CD14-positive monocyte (primary cell): Measurements from ENCODE around the gene HSFX2. TPM values are rescaled to one million over a fixed set of nuclear protein-coding genes. Genes with fewer than 3 reads are reported as not detected.
"Not testable (repeated sequence)": the region's sequence is repeated elsewhere in the genome, so short reads cannot be mapped to it uniquely, and the experiment has no call there.

Source experiments
- DNase-seq, 3 donors: peaks; one replicate each; pipeline ENCODE4 v3.0.0-alpha.2; 2011 to 2022
- H2AFZ ChIP-seq: 2 replicates; pipeline ENCODE4 v1.6.0; 2012; ENCODE audit warnings: mild to moderate bottlenecking, low read depth, low read length, inconsistent platforms; ENCODE audit not compliant: insufficient read depth, poor library complexity, severe bottlenecking
- H3K27ac ChIP-seq, 2 donors: 1 replicate in 1 of 2; 2 replicates in 1 of 2; pipeline ENCODE4 v1.5.1; 2012 to 2013; ENCODE audit warnings: low read length in 2 of 2, control low read depth in 1 of 2, inconsistent platforms in 1 of 2, low read depth in 1 of 2, mild to moderate bottlenecking in 1 of 2
- H3K27me3 ChIP-seq, 2 donors: one replicate each; pipeline versions ENCODE4 v1.6.0 to v1.6.1; 2011 to 2013; ENCODE audit warnings: low read length in 2 of 2; ENCODE audit not compliant: control insufficient read depth in 2 of 2, insufficient read depth in 2 of 2
- H3K36me3 ChIP-seq, 2 donors: replicated peaks in 1 of 2; 1 replicate in 1 of 2; 2 replicates in 1 of 2; pipeline versions ENCODE4 v1.5.1 to v1.6.1; 2012 to 2013; ENCODE audit warnings: low read length in 2 of 2, control low read depth in 1 of 2, inconsistent platforms in 1 of 2, mild to moderate bottlenecking in 1 of 2; ENCODE audit not compliant: insufficient read depth in 2 of 2, control insufficient read depth in 1 of 2
- H3K4me1 ChIP-seq, 2 donors: 1 replicate in 1 of 2; 2 replicates in 1 of 2; pipeline versions ENCODE4 v1.5.1 to v1.6.1; 2012 to 2013; ENCODE audit warnings: low read length in 2 of 2, control low read depth in 1 of 2, inconsistent platforms in 1 of 2, mild to moderate bottlenecking in 1 of 2, moderate library complexity in 1 of 2; ENCODE audit not compliant: insufficient read depth in 2 of 2, control insufficient read depth in 1 of 2
- H3K4me2 ChIP-seq: replicated peaks from 2 replicates; pipeline ENCODE3; 2012; ENCODE audit warnings: low read length, moderate library complexity, mild to moderate bottlenecking; ENCODE audit not compliant: poor library complexity, severe bottlenecking; ENCODE audit errors: extremely low read depth
- H3K4me3 ChIP-seq, 3 experiments: fragments of 200-600 bp in 1 of 3; sonication (generic) in 1 of 3; replicated peaks in 1 of 3; 1 replicate in 2 of 3; 2 replicates in 1 of 3; pipeline ENCODE4 v1.5.1; 2011 to 2013; ENCODE audit warnings: low read length in 3 of 3, mild to moderate bottlenecking in 3 of 3, control low read depth in 2 of 3, low read depth in 2 of 3, inconsistent platforms in 1 of 3, moderate library complexity in 1 of 3
- H3K79me2 ChIP-seq: 2 replicates; pipeline ENCODE4 v1.6.0; 2012; ENCODE audit warnings: mild to moderate bottlenecking, control low read depth, inconsistent platforms, low read length, moderate library complexity; ENCODE audit not compliant: insufficient read depth
- H3K9ac ChIP-seq: 2 replicates; pipeline ENCODE4 v1.6.0; 2017; ENCODE audit warnings: low read length, mild to moderate bottlenecking; ENCODE audit not compliant: insufficient read depth, poor library complexity, severe bottlenecking
- H3K9me3 ChIP-seq, 2 donors: replicated peaks in 1 of 2; 1 replicate in 1 of 2; 2 replicates in 1 of 2; pipeline versions ENCODE4 v1.5.1 to v1.6.1; 2012 to 2013; ENCODE audit warnings: low read length in 2 of 2, control low read depth in 1 of 2; ENCODE audit not compliant: control insufficient read depth in 1 of 2, insufficient read depth in 1 of 2
- H4K20me1 ChIP-seq: 2 replicates; pipeline ENCODE4 v1.6.0; 2012; ENCODE audit warnings: mild to moderate bottlenecking, low read length, control low read depth, moderate library complexity; ENCODE audit not compliant: insufficient read depth
- H3K27ac Mint-ChIP-seq, 7 donors: one replicate each; pipeline ENCODE4 v1.8.0; 2020; ENCODE audit warnings: mild to moderate bottlenecking in 7 of 7, mixed read lengths in 7 of 7, moderate library complexity in 6 of 7, inconsistent platforms in 2 of 7
- H3K27me3 Mint-ChIP-seq, 3 donors: one replicate each; pipeline ENCODE4 v1.8.0; 2021 to 2022; ENCODE audit warnings: low read depth in 3 of 3, mild to moderate bottlenecking in 3 of 3, mixed read lengths in 3 of 3, moderate library complexity in 3 of 3, inconsistent platforms in 1 of 3
- H3K36me3 Mint-ChIP-seq, 2 donors: one replicate each; pipeline ENCODE4 v1.8.0; 2020; ENCODE audit warnings: mixed read lengths in 2 of 2, inconsistent platforms in 1 of 2, mild to moderate bottlenecking in 1 of 2
- H3K4me1 Mint-ChIP-seq: one replicate; pipeline ENCODE4 v1.8.0; 2020; ENCODE audit warnings: mild to moderate bottlenecking, mixed read lengths
- H3K4me3 Mint-ChIP-seq, 2 donors: one replicate each; pipeline ENCODE4 v1.8.0; 2020; ENCODE audit warnings: mild to moderate bottlenecking in 2 of 2, mixed read lengths in 2 of 2, moderate library complexity in 1 of 2
- H3K9me3 Mint-ChIP-seq, 7 donors: one replicate each; pipeline ENCODE4 v1.8.0; 2020 to 2022; ENCODE audit warnings: mixed read lengths in 7 of 7, mild to moderate bottlenecking in 6 of 7, moderate library complexity in 6 of 7, inconsistent platforms in 2 of 7
- WGBS: methylation state at CpG from one replicate; pipeline ENCODE4 v1.1.5; 2013; ENCODE audit warnings: missing lambda C conversion rate; ENCODE audit not compliant: insufficient coverage; 5-methylcytosine and 5-hydroxymethylcytosine counted together
- intact Hi-C, 2 donors: fragments of 100-400 bp; cut with micrococcal nuclease; formaldehyde crosslinking; loops; one replicate each; pipeline versions ENCODE4 v1.15.0 to v1.15.1; 2023
- polyA minus RNA-seq: library from RNA; depleted of rRNA, polyadenylated mRNA; stranded (reverse); fragments of >200 nt; gene quantifications from 2 replicates; pipeline ENCODE4 v1.2.3, GENCODE V29; 2012
- polyA plus RNA-seq, 3 donors: library from polyadenylated mRNA; depleted of rRNA in 1 of 3; unstranded in 2 of 3; stranded (reverse) in 1 of 3; fragments of 300-500 nt in 2 of 3; fragments of >200 nt in 1 of 3; fragmentation: Illumina TruSeq in 2 of 3; gene quantifications; 1 replicate in 2 of 3; 2 replicates in 1 of 3; pipeline ENCODE4 v1.2.3, GENCODE V29; 2012 to 2021
- total RNA-seq, 12 experiments: library from RNA in 1 of 12; stranded (reverse) in 1 of 12; fragments of 120-200 nt in 1 of 12; gene quantifications; one replicate each; pipeline ENCODE4 v1.2.4 and lab custom pipeline; 2013 to 2026; ENCODE audit warnings: mixed read lengths in 6 of 12, inconsistent platforms in 1 of 12
- TF ChIP-seq, protein P1 (sequence below): fragments of 200-600 bp; IDR thresholded peaks from one replicate; pipeline ENCODE4 v1.8.0; 2022; ENCODE audit warnings: antibody characterized with exemption, mild to moderate bottlenecking

The HSFX2 gene
- total RNA-seq (2013) = not detected
- polyA plus RNA-seq (under 1 TPM in 1 of 3 donors, not detected in 2; 0.11 TPM), polyA minus RNA-seq (not detected in 2 replicates), total RNA-seq (lab: John Stamatoyannopoulos, UW) (0 to 0.15 (median 0) reads per million in 11 experiments)

GRCh38 chrX:149595214-149595613, at the start of gene HSFX2:
TSS of gene HSFX2 (minus strand) at chrX:149595314. CDS start at chrX:149594700, 614 bp downstream.
- H4K20me1 ChIP-seq, DNase-seq, H3K9me3 ChIP-seq, H3K27ac Mint-ChIP-seq, intact Hi-C loops, H3K4me3 Mint-ChIP-seq, H2AFZ ChIP-seq, H3K27me3 ChIP-seq, H3K9me3 Mint-ChIP-seq, H3K4me2 ChIP-seq, H3K36me3 Mint-ChIP-seq, H3K4me1 ChIP-seq, H3K36me3 ChIP-seq, H3K79me2 ChIP-seq, H3K27me3 Mint-ChIP-seq, H3K9ac ChIP-seq, H3K4me1 Mint-ChIP-seq, H3K4me3 ChIP-seq, H3K27ac ChIP-seq: not testable (repeated sequence)
- WGBS = no CpG with 5 or more reads among the region's 17 CpGs

GRCh38 chrX:149643496-149643895, 48.4 kb upstream of the HSFX2 start:
- TF ChIP-seq, protein P1, sequence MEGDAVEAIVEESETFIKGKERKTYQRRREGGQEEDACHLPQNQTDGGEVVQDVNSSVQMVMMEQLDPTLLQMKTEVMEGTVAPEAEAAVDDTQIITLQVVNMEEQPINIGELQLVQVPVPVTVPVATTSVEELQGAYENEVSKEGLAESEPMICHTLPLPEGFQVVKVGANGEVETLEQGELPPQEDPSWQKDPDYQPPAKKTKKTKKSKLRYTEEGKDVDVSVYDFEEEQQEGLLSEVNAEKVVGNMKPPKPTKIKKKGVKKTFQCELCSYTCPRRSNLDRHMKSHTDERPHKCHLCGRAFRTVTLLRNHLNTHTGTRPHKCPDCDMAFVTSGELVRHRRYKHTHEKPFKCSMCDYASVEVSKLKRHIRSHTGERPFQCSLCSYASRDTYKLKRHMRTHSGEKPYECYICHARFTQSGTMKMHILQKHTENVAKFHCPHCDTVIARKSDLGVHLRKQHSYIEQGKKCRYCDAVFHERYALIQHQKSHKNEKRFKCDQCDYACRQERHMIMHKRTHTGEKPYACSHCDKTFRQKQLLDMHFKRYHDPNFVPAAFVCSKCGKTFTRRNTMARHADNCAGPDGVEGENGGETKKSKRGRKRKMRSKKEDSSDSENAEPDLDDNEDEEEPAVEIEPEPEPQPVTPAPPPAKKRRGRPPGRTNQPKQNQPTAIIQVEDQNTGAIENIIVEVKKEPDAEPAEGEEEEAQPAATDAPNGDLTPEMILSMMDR = no peak
- no peaks in the 10 kb centered on the region for H4K20me1 ChIP-seq
- H3K27me3 Mint-ChIP-seq = no peaks in the 10 kb centered on the region
- H2AFZ ChIP-seq = no peak overlapping the region
- no peaks in the 10 kb centered on the region for H3K9me3 ChIP-seq
- H3K9ac ChIP-seq = no peak overlapping the region
- H3K27ac ChIP-seq = no peak overlapping the region
- no peaks in the 10 kb centered on the region for H3K36me3 ChIP-seq
- H3K4me3 Mint-ChIP-seq = no peak overlapping the region
- H3K27ac Mint-ChIP-seq = no peak overlapping the region
- no peaks in the 10 kb centered on the region for H3K27me3 ChIP-seq
- H3K79me2 ChIP-seq = no peaks in the 10 kb centered on the region
- no peaks in the 10 kb centered on the region for H3K4me1 ChIP-seq
- H3K4me2 ChIP-seq = no peak overlapping the region
- intact Hi-C loops = no loop called here
- no peaks in the 10 kb centered on the region for H3K36me3 Mint-ChIP-seq
- no peak for DNase-seq
- H3K4me3 ChIP-seq = no peak overlapping the region
- H3K4me1 Mint-ChIP-seq = no peaks in the 10 kb centered on the region
- no CpG with 5 or more reads among the region's 4 CpGs for WGBS
- H3K9me3 Mint-ChIP-seq = peaks cover 0 to 6% (median 0%) of the 10 kb centered on the region in 7 donors
